ENCODE measurements around the gene SCLT1.

GRCh38 chr4:128840711-128841318, 252.5 kb downstream of the SCLT1 start:
- TF ChIP-seq EZH2phosphoT487 (IDR thresholded peaks at IDR 0.05; ENCODE audit: borderline replicate concordance): no peak
- no peak for TF ChIP-seq CTCF (conservative IDR thresholded peaks at IDR 0.05; ENCODE audit: low read length)

Measured in Loucy (cell line).